Measurements from ENCODE around the gene VTI1A. TPM values are rescaled to one million over a fixed set of nuclear protein-coding genes. Genes with fewer than 3 reads are reported as not detected.
A peak's percentile ranks its signal among the peaks of the same experiment; 100 is the strongest.
"Not testable (repeated sequence)": the region's sequence is repeated elsewhere in the genome, so short reads cannot be mapped to it uniquely, and the experiment has no call there.

Gene VTI1A
- polyA plus RNA-seq, 6 donors from 2014 or later, result 24.9 to 42.9 (median 40.3) TPM

DNA sequence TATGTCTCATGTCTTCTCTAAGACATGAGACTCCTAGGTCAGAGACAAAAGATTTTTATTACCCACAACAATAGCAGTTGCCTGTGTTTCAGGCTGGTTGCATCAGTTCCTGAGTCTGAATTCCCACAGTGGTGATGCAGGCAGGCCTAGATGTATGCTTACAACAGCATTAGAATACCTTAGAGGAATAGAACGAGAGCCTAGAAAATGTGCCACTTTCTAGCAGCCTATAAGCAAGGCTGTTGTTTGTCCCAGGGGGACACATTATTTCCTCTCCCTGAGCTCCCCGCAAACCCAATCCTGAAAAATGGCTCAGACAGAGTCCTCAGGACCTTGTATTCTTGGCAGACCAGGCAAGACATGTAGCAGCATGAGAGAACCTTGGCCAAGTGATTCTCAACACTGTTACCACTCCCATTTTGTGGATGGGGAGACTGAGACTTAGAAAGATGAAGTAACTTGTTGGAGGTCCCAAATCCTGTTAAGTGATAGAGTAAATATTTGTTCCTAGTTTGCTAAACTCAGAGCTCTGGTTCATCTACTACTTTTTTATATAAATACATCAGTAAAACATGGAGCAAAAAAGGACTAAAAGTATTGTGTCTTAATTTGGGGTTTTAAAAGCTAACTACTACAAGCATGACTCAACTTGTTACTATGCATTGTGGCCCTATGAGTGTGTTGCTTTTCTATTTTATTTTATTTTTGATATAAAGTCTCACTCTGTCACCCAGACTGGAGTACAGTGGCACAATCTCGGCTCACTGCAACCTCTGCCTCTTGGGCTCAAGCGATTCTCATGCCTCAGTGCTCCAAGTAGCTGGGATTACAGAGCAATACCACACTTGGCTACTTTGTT, 14.2 kb downstream of the VTI1A start:
- no peak for ATAC-seq (ENCODE audit: low read depth in 2 of 2)
- H3K27ac Mint-ChIP-seq, result peak overlapping the region in 1 of 6 donors; percentile 79
- DNase-seq, result no peak
- H3K36me3 Mint-ChIP-seq, result peaks cover 10 to 11% of the 10 kb centered on the region in 2 donors
- H3K9me3 Mint-ChIP-seq, result no peaks in the 10 kb centered on the region
- peaks cover 0 to 11% (median 8%) of the 10 kb centered on the region in 3 donors for H3K4me1 Mint-ChIP-seq
- H3K27me3 Mint-ChIP-seq, result no peaks in the 10 kb centered on the region
- no peak overlapping the region for H3K4me3 Mint-ChIP-seq

DNA sequence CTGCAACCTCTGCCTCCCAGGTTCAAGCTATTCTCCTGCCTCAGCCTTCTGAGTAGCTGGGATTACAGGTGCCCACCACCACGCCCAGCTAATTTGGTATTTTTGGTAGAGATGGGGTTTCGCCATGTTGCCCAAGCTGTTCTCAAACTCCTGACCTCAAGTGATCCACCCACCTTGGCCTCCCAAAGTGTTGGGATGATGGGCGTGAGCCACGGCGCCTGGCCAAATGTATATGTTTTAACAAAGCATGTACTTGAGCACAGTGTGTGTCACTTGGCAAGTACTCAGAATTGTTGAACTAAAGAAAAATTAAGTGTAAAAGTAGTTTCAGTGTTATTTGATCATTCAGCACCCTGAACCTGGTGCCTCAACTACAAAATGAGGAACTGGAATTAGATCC, 17.1 kb downstream of the VTI1A start:
- H3K9me3 Mint-ChIP-seq; H3K27me3 Mint-ChIP-seq; H3K4me3 Mint-ChIP-seq; H3K4me1 Mint-ChIP-seq; ATAC-seq (ENCODE audit: low read depth in 2 of 2); DNase-seq: not testable (repeated sequence)
- Mint-ChIP-seq H3K36me3 (peaks cover 10 to 16% of the 10 kb centered on the region in 2 donors), H3K27ac (peak overlapping the region in 3 of 6 donors; percentile 29 to 88 (median 59))

DNA sequence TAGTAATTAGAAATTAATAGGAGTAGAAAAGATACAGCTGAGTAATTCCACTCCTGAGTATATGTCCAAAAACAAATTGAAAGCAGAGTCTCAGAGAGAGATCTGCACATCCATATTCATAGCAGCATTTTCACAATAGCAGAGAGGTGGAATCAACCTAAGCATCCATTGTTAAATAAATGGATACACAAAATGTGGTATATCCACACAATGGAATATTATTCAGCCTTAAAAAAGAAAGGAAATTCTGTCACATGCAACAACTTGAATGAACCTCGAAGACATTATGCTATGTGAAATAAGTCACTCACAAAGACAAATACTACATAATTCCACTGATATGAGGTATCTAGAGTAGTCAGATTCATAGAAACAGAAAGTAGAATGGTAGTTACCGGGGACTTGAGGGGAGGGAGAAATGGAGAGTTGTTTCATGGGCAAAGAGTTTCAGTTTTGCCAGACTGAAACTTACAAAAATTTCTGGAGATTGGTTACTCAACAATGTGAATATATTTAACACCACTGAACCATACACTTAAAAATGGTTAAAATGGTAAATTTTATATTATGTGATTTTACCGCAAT, 18.4 kb downstream of the VTI1A start:
- Mint-ChIP-seq H3K36me3 (peaks cover 10 to 16% of the 10 kb centered on the region in 2 donors), H3K9me3 (no peaks in the 10 kb centered on the region), H3K4me3 (no peak overlapping the region), H3K27me3 (no peaks in the 10 kb centered on the region), H3K4me1 (peaks cover 0 to 7% (median 0%) of the 10 kb centered on the region in 3 donors), H3K27ac (peak overlapping the region in 1 of 6 donors; percentile 37)
- DNase-seq, result no peak
- no peak for ATAC-seq (ENCODE audit: low read depth in 2 of 2)

DNA sequence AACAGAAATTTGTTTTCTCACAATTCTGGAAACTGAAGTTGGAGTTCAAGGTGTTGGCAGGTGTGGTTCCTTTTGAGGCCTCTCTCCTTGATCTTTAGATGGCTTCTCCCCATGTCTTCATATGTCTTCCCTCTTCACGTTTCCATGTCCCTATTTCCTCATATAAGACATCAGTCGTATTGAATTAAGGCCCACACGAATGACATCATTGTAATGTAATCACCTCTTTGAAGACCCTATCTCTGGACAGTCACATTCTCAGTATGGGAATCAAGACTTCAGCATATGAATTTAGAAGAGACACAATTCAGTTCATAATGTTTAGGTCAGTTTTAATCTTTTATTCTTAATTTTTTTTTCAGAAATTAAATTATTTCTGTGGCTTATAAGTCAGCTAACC, 19.8 kb downstream of the VTI1A start:
- H3K27ac Mint-ChIP-seq, result peak overlapping the region in 1 of 6 donors; percentile 45
- H3K9me3 Mint-ChIP-seq, result no peaks in the 10 kb centered on the region
- DNase-seq (no peak), ATAC-seq (ENCODE audit: low read depth in 2 of 2) (no peak)
- H3K4me1 Mint-ChIP-seq, result peaks cover under 1 to 8% (median 2%) of the 10 kb centered on the region in 3 donors
- H3K36me3 Mint-ChIP-seq, result peaks cover 10 to 16% of the 10 kb centered on the region in 2 donors
- H3K4me3 Mint-ChIP-seq, result no peak overlapping the region
- H3K27me3 Mint-ChIP-seq, result no peaks in the 10 kb centered on the region

DNA sequence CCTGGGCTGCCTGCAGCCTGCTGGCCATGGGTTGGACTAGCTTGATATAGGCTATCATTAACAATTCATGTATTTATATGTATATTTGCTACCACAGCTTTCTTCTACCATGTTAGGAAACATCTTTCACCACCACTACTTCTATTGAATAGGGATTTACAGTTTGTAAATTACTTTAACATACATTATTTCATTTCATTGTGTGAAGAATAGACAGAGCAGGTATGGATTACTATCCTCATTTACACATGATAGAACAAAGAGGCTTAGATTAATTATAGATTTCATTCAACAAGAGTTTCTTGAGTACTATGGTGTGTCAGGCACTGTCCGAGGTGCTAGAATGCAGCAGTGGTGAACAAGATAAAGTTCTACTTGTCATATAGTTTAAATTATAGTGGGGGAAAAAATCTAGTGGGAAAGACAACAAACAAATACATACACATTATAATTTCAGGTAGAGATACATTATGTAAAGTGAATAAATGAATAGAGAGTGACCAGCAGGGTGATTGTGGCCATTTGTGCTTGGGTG, 20.6 kb downstream of the VTI1A start:
- ATAC-seq (ENCODE audit: low read depth in 2 of 2), result no peak
- Mint-ChIP-seq H3K27me3 (no peaks in the 10 kb centered on the region), H3K36me3 (peaks cover 10 to 16% of the 10 kb centered on the region in 2 donors), H3K9me3 (no peaks in the 10 kb centered on the region), H3K4me1 (peaks cover 4 to 13% (median 6%) of the 10 kb centered on the region in 3 donors), H3K27ac (peak overlapping the region in 1 of 6 donors; percentile 33), H3K4me3 (no peak overlapping the region)
- DNase-seq, result no peak

DNA sequence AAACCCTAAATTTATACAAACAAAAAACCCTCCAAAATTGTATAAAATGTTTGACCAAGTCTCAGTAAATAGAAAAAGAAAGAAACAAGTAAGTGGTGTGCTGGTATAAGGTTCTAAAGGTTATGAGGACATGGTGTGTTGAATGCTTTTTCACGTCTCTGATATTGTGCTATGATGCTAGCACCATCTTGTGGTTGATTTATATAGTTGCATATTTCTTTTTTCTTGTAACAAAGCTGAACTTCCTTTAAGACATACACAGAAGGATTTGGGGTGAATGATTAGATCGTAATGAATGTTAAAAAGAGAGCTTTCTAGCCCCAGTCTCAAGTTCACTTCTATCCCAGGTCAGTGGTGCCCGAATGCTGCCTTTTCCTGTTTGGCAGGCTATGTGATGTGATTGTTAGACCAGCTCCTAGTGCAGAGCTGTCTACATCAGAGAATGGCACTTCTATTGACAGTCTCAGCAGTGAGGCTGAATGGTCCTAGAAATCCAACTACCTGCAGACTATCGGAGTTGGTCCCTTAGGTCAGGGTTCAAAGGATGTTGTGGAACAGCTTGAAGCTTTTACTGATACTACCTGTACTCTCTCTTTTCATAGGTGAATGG, 25.0 kb downstream of the VTI1A start:
- Mint-ChIP-seq H3K36me3 (peaks cover 0 to 5% of the 10 kb centered on the region in 2 donors), H3K27me3 (no peaks in the 10 kb centered on the region), H3K27ac (peak overlapping the region in 3 of 6 donors; percentile 38 to 54 (median 39)), H3K9me3 (no peaks in the 10 kb centered on the region), H3K4me3 (no peak overlapping the region), H3K4me1 (peaks cover 4 to 14% (median 11%) of the 10 kb centered on the region in 3 donors)
- ATAC-seq (ENCODE audit: low read depth in 2 of 2) (peak; percentile 54 to 69), DNase-seq (peak; percentile 13)

DNA sequence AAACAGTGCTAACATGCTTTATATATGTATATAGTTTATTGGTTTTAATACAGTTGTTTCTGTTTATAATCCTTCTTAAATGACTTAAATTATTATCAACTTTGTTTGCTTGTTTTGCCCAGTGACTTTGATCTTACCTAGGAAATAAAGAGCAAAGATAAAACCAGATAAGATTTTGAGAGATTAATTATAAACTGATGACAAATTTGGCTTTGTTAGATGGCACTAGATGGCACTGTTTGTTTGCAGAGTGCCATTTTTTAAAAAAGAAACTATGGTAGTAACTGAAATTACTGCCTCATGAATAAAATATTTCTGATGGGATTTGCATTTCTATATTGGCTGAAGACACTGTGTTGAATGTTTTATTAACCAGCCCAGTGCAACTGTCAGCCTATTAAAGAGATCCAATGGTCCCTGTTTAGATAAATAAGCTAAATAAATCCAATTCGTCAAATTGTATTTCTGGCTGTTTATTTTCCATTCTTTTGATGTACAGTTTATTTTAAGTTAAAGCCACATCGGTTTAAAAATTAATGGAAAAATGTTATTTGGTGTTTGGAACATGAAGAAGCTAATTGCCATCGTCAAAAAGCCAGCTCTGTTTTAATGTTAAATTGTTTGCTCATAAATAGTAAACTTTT, 28.7 kb downstream of the VTI1A start:
- Mint-ChIP-seq H3K27me3 (no peaks in the 10 kb centered on the region), H3K9me3 (no peaks in the 10 kb centered on the region), H3K4me3 (no peak overlapping the region), H3K36me3 (peaks cover 0 to 7% of the 10 kb centered on the region in 2 donors), H3K27ac (no peak overlapping the region), H3K4me1 (peaks cover 8 to 14% (median 11%) of the 10 kb centered on the region in 3 donors)
- DNase-seq (no peak), ATAC-seq (ENCODE audit: low read depth in 2 of 2) (no peak)

DNA sequence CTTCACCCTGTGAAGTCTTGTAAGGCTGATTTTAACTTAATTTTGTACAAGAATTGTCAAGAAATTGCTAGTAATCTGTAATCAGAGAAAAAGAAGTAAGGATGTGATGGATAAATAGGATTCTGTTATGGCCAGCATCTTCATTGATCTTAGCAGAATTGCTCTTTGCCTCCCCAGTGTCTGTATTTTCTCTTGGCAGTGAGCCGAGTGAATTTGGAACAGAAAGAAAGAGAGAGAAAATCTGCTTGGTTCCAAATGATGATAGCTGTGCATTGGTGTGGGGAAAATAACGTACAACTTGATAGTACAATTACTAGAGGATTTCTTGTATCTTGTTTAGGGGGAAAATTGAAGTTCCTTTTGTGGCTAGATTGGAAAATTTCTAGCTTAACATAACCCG, 34.6 kb downstream of the VTI1A start:
- DNase-seq (no peak), ATAC-seq (ENCODE audit: low read depth in 2 of 2) (no peak)
- no peak overlapping the region for H3K4me3 Mint-ChIP-seq
- no peaks in the 10 kb centered on the region for H3K9me3 Mint-ChIP-seq
- H3K27ac Mint-ChIP-seq, result no peak overlapping the region
- no peaks in the 10 kb centered on the region for H3K27me3 Mint-ChIP-seq
- H3K36me3 Mint-ChIP-seq, result peaks cover 0 to 11% of the 10 kb centered on the region in 2 donors
- peaks cover 0 to 9% (median 7%) of the 10 kb centered on the region in 3 donors for H3K4me1 Mint-ChIP-seq

DNA sequence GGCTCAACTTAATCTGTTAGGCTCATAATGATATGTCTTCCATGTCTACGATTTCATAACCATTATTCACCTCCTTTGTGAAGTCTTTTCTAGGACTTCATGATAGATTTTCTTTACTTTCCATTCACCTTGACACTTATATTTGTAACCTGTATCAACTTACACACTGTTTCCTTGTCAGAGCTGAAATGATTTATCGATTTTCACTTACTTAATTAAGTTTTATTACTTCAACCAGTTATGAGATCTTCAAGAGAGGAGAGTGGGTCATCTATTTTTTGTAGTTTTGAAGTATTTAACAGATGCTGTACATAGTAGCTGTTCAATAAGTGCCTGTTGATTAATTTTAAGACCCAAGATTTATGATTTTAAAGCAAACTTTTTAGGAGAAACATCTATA, 37.4 kb downstream of the VTI1A start:
- Mint-ChIP-seq H3K27ac (no peak overlapping the region), H3K4me1 (peaks cover 2 to 11% (median 7%) of the 10 kb centered on the region in 3 donors), H3K27me3 (no peaks in the 10 kb centered on the region), H3K9me3 (no peaks in the 10 kb centered on the region), H3K4me3 (no peak overlapping the region), H3K36me3 (peaks cover 0 to 8% of the 10 kb centered on the region in 2 donors)
- no peak for ATAC-seq (ENCODE audit: low read depth in 2 of 2)
- no peak for DNase-seq

DNA sequence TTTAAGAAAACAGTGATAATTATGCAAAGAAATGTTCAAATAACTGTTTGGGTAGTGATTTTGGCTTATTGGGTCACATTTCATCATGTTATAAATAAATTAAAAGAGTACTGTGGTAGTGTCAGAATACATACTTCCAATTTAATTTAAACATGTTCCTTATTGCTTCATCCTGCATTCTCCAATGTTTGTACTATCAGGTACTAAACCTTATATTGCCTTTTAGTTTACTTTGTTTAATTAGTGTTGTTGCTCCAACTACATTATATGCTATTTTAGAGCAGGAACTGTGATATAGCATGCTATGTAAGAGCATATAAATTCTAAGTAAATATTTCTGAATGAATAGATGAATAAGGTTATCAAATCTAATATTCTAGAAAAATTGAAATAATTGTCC, 40.9 kb downstream of the VTI1A start:
- peaks cover 2 to 7% (median 7%) of the 10 kb centered on the region in 3 donors for H3K4me1 Mint-ChIP-seq
- no peaks in the 10 kb centered on the region for H3K27me3 Mint-ChIP-seq
- peaks cover 0 to 4% of the 10 kb centered on the region in 2 donors for H3K36me3 Mint-ChIP-seq
- DNase-seq (no peak), ATAC-seq (ENCODE audit: low read depth in 2 of 2) (no peak)
- no peak overlapping the region for H3K4me3 Mint-ChIP-seq
- H3K27ac Mint-ChIP-seq, result no peak overlapping the region
- no peaks in the 10 kb centered on the region for H3K9me3 Mint-ChIP-seq

DNA sequence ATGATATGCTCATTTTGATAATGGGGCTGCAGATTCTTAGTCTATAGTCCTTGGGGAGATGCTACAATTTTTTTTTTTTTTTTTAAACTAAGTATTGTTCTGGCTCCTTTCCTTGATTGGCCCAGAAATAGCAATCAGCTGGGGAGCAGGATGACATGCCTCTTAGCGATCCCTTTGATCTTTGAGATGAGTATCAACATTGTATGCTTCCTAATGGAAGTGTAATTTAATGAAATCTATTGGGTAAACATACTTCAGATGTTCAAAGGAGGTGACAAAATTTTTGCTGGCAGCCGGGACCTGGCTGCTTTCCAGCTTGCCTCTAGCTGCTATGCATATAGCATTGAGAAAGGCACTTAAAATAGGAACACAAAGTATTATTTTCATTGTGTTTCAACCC, 43.5 kb downstream of the VTI1A start:
- ATAC-seq (ENCODE audit: low read depth in 2 of 2) (no peak), DNase-seq (no peak)
- Mint-ChIP-seq H3K4me1 (peaks cover 0 to 4% (median 2%) of the 10 kb centered on the region in 3 donors), H3K36me3 (peaks cover 0 to under 1% of the 10 kb centered on the region in 2 donors), H3K27ac (no peak overlapping the region), H3K9me3 (no peaks in the 10 kb centered on the region), H3K27me3 (no peaks in the 10 kb centered on the region), H3K4me3 (no peak overlapping the region)

DNA sequence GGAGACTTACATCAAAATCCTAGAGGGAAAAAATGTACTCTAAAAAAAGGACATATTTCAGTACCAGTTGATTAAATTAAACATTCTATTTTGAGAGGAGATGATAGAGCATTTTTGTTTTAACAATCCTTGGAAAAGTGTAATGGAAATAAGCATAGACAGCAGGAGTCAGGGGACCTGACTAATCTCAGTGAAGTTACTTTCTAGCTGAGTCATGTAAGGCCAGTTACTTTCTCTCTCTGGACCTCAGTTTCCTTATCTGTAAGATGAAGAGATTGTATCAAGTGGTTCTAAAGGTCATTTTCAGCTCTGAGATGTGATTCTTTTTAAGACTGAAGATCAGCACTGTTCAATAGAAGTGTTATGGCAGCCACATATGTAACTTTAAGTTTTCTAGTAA, 44.1 kb downstream of the VTI1A start:
- Mint-ChIP-seq H3K27ac (no peak overlapping the region), H3K27me3 (no peaks in the 10 kb centered on the region)

DNA sequence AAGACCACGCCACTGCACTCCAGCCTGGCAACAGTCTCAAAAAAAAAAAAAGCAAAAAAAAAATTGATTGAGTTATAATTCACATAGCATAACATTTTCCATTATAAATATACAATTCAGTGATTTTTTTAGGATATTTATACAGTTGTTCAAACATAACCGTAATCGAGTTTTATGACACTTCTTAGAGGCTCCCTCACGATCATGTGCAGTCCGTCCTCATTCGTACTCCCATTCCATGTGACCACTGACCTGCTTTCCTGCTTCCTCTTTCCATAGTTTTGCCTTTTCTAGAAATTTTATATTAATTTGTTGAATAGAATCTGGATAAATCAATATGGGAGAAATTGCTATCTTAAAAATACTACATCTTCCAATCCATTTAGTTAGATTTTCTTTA, 45.7 kb downstream of the VTI1A start:
- no peak for DNase-seq
- Mint-ChIP-seq H3K27ac (no peak overlapping the region), H3K36me3 (no peaks in the 10 kb centered on the region), H3K4me1 (peaks cover 0 to 2% (median 0%) of the 10 kb centered on the region in 3 donors), H3K27me3 (no peaks in the 10 kb centered on the region), H3K9me3 (no peaks in the 10 kb centered on the region), H3K4me3 (no peak overlapping the region)
- no peak for ATAC-seq (ENCODE audit: low read depth in 2 of 2)

More for the DNA sequence above, 44.1 kb downstream of the VTI1A start:
- Mint-ChIP-seq H3K36me3 (no peaks in the 10 kb centered on the region), H3K9me3 (no peaks in the 10 kb centered on the region), H3K4me3 (no peak overlapping the region), H3K4me1 (peaks cover 0 to 4% (median 2%) of the 10 kb centered on the region in 3 donors)
- ATAC-seq (ENCODE audit: low read depth in 2 of 2), result no peak
- DNase-seq, result no peak
